NB4 (cell line): ENCODE data around the gene NID2.

Experiments used
- DNase-seq: peaks from one replicate; pipeline ENCODE4 v3.0.0; 2010; ENCODE audit warnings: low read depth
- H3K4me3 ChIP-seq: one replicate; pipeline ENCODE4 v1.5.1; 2011; ENCODE audit warnings: mild to moderate bottlenecking, low read depth, low read length, moderate library complexity
- CTCF ChIP-seq: IDR thresholded peaks from one replicate; pipeline ENCODE4 v1.5.1; 2012; ENCODE audit warnings: low read depth, low read length
- MAX ChIP-seq: IDR thresholded peaks from 2 replicates; pipeline ENCODE4 v1.6.1; 2011; ENCODE audit warnings: low read depth, low read length
- MYC ChIP-seq: IDR thresholded peaks from 2 replicates; pipeline ENCODE4 v1.6.1; 2011; ENCODE audit warnings: low read depth, low read length
- POLR2A ChIP-seq: IDR thresholded peaks from 2 replicates; pipeline ENCODE4 v1.6.1; 2011; ENCODE audit warnings: mild to moderate bottlenecking; ENCODE audit not compliant: insufficient read length; ENCODE audit errors: extremely low read depth

The NID2 gene

GRCh38 chr14:52110441-52111086 lies 41.7 kb upstream of the NID2 start:
- no peak overlapping the region for H3K4me3 ChIP-seq
- no peak for TF ChIP-seq MAX
- no peak for TF ChIP-seq MYC
- TF ChIP-seq POLR2A, result no peak
- no peak for TF ChIP-seq CTCF
- DNase-seq, result no peak

GRCh38 chr14:52108823-52109222 lies 40.0 kb upstream of the NID2 start:
- TF ChIP-seq MYC (no peak), CTCF (no peak), POLR2A (no peak), MAX (no peak)
- no peak for DNase-seq
- H3K4me3 ChIP-seq, result no peak overlapping the region

- DNase-seq, result no peak
- TF ChIP-seq MAX (no peak), POLR2A (no peak), MYC (no peak), CTCF (no peak)
Measured at GRCh38 chr14:52106840-52107239, 38.0 kb upstream of the NID2 start.

GRCh38 chr14:52103416-52103815 lies 34.6 kb upstream of the NID2 start:
- H3K4me3 ChIP-seq, result no peak overlapping the region
- TF ChIP-seq MYC, result no peak
- TF ChIP-seq CTCF, result no peak
- no peak for TF ChIP-seq POLR2A
- TF ChIP-seq MAX, result no peak
- DNase-seq, result no peak

More at GRCh38 chr14:52106840-52107239, 38.0 kb upstream of the NID2 start:
- H3K4me3 ChIP-seq, result no peak overlapping the region

- DNase-seq, result no peak
- TF ChIP-seq CTCF (no peak), MYC (no peak), MAX (no peak), POLR2A (no peak)
- no peak overlapping the region for H3K4me3 ChIP-seq
Measured at GRCh38 chr14:52095794-52096193, 26.9 kb upstream of the NID2 start.

GRCh38 chr14:52095336-52095735 lies 26.5 kb upstream of the NID2 start:
- DNase-seq, result no peak
- TF ChIP-seq MAX (no peak), CTCF (no peak), MYC (no peak)

More at GRCh38 chr14:52095336-52095735, 26.5 kb upstream of the NID2 start:
- H3K4me3 ChIP-seq, result no peak overlapping the region
